HG03432 (cell line): ENCODE results near the gene EMB.
"Not testable (repeated sequence)": the region's sequence is repeated elsewhere in the genome, so short reads cannot be mapped to it uniquely, and the experiment has no call there.

Experiments used
- ATAC-seq: cut with Tn5 transposase; IDR thresholded peaks from one replicate; pipeline ENCODE4 v1.9.1; 2021; ENCODE audit warnings: mild to moderate bottlenecking, moderate library complexity; ENCODE audit not compliant: unreplicated experiment

Gene EMB

DNA sequence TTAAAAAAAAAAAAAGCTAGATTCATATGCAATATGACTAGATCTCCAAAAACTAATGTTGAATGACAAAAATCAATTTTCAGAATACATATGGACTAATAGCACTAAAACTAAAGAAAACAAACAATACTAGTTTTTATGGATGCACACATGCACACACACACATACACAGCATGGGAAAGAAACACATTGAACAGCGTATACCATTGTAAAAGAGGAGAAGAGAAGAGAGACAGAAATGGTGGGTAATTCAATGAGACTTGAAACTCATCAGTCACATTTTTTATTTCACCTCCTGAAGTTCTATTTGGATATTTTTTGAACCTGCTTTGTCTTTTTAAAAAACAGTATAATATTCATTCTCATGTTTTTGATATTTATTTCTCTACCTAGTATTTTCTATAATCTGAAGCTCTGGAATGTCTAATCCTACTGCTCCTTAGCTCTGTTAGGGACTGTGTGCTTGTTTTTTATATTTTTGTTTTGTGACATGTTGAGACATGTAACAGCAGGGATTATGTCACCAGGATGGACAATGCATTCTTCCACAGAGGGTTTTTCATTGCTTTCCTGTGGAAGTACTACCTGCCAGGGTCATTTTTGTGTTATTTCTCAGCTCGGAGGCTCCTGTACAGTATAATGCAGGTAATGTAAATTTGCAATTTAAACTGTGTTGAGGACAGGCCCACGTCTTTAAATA, 17.8 kb downstream of the EMB start:
- not testable (repeated sequence) for ATAC-seq

- not testable (repeated sequence) for ATAC-seq
Measured at GRCh38 chr5:50421184-50421950, 19.7 kb downstream of the EMB start.

DNA sequence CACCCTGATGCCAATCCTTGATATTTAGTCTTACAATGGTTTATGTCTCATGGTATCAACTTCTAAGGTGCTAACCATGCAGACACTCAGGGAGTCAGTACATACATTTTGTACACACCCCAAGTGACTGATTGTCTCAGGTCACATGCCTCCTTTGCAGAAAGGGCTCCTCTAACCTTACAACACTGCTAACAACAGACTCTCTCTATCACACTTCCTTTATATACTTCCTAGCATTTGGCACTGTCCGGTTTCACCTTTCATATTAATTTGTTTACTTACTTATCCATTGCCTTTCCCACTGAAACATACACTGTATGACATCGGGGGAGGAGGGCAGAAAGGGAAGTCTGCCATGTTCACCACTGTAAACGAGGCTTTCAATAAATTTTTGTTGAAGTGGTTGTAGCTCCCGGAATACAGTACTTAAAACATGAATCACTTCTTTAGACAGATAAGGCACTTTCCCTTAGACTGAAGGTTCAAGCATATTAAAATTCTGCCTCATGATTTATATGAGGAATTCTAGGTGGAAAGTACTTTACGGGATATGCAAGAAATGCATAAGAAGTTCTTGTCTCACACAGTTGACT, 20.6 kb downstream of the EMB start:
- no peak for ATAC-seq

- not testable (repeated sequence) for ATAC-seq
Measured at GRCh38 chr5:50419656-50420055, 21.4 kb downstream of the EMB start.

GRCh38 chr5:50416637-50417036, 24.5 kb downstream of the EMB start:
- ATAC-seq: not testable (repeated sequence)

GRCh38 chr5:50415912-50416311, 25.2 kb downstream of the EMB start:
- peak; percentile 77 for ATAC-seq

DNA sequence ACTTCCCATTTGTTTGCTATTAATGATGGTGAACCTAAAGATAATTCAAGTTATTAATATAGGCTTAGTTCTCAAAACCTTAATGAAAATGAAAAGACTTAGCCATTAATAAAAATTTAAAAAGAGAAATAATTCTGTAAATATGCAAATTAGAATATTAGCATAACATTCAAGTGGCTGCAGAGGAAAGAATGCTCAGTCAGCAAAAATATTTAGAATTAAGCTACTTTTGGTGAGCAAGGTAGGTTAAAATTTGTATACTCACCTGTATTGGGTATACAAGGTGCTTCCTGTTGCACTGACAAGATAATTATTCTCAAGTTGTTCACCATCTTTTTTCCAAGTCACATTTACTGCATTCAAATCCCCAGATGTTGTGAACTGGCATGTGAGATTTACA, 30.2 kb downstream of the EMB start:
- ATAC-seq: not testable (repeated sequence)

- no peak for ATAC-seq
Measured at GRCh38 chr5:50406877-50407276, 34.2 kb downstream of the EMB start.

GRCh38 chr5:50401336-50401735, 39.8 kb downstream of the EMB start:
- ATAC-seq: no peak

GRCh38 chr5:50393925-50394609, 47.0 kb downstream of the EMB start:
- not testable (repeated sequence) for ATAC-seq

DNA sequence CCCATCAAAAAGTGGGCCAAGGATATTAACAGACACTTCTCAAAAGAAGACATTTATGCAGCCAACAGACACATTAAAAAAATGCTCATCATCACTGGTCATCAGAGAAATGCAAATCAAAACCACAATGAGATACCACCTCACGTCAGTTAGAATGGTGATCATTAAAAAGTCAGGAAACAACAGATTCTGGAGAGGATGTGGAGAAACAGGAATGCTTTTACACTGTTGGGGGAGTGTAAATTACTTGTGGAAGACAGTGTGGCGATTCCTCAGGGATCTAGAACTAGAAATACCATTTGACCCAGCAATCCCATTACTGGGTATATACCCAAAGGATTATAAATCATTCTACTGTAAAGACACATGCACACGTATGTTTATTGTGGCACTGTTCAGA, 48.8 kb downstream of the EMB start:
- not testable (repeated sequence) for ATAC-seq

DNA sequence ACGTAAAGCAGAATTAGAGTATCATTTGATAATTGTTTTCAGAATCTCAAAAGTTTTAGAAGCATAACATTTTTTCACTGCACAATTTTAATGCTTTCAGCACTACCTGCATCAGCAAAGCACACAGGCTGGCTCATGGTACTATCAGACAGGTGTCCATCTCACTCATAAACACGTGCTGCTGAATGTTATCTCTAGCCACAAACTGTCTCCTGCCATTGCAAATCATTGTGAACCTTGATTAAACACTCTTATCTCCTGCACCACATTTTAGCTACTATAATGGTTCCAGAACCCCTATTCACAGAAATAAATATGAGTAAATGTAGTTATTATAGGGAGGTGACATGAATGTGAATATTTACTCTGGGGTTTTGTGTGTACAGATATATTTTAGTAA, 56.7 kb downstream of the EMB start:
- not testable (repeated sequence) for ATAC-seq

DNA sequence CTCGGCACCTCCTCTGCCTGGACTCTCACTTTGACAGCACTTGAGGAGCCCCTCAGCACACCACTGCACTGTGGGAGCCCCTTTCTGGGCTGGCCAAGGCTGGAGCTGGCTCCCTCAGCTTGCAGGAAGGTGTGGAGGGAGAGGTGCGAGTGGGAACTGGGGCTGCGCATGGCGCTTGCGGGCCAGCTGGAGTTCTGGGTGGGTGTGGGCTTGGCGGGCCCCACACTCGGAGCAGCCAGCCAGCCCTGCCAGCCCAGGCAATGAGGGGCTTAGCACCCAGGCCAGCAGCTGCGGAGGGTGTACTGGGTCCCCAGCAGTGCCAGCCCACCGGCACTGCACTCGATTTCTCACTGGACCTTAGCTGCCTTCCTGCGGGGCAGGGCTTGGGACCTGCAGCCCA, 64.4 kb downstream of the EMB start:
- ATAC-seq: not testable (repeated sequence)

GRCh38 chr5:50369287-50370033, 71.6 kb downstream of the EMB start:
- ATAC-seq: not testable (repeated sequence)

DNA sequence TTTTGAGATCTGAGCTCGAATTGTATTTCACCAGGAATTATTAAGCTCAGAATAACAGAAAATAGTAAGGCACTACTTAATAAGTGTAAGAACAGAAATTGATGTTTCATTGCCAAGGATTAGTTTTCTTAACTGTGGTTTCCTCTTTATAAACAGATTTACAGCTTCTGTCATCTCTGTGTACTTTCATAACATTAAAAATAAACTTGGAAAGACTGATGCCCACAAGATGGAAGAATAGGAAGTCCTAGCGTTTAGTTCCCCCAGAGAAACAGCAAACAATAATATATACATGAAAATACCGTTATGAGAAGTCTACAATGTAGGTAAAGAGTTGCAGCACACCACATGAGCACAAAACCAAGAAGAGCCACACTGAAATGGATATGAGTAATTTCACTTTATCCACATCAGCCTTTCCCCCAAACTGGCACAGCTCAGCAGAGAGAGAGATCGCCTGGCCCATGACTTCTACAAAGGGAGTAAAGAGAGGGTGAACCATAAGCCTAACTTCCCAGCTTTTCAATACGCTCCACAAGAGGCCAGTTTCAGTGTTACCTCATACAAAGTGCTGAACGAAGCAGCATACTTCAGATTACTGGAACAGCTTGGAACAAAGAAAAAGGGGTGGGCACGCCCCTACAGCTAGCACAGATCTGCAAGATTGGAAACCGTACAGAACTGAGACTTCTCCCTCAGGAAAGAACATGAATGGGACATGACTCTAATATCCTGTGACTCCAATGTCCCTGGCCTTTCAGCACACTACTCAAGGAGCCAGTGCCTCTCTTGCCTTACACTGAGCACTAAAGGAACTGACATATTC, 75.4 kb downstream of the EMB start:
- no peak for ATAC-seq

GRCh38 chr5:50364535-50365309, 76.4 kb downstream of the EMB start:
- not testable (repeated sequence) for ATAC-seq

GRCh38 chr5:50359187-50359586, 81.9 kb downstream of the EMB start:
- ATAC-seq: no peak

GRCh38 chr5:50352382-50352781, 88.7 kb downstream of the EMB start:
- ATAC-seq: no peak
